ENCODE measurements around the gene ZNF175.

GRCh38 chr19:51565583-51565982, 5.5 kb upstream of the ZNF175 start:
- TF ChIP-seq SIN3A (IDR thresholded peaks at IDR 0.05; ENCODE audit: borderline replicate concordance, insufficient read depth, low read length) (no peak), POLR2AphosphoS5 (IDR thresholded peaks at IDR 0.05; ENCODE audit: low read depth, low read length) (no peak)

Data from PFSK-1 (cell line).